ENCODE data around the gene LMF1.

LMF1 gene

DNA sequence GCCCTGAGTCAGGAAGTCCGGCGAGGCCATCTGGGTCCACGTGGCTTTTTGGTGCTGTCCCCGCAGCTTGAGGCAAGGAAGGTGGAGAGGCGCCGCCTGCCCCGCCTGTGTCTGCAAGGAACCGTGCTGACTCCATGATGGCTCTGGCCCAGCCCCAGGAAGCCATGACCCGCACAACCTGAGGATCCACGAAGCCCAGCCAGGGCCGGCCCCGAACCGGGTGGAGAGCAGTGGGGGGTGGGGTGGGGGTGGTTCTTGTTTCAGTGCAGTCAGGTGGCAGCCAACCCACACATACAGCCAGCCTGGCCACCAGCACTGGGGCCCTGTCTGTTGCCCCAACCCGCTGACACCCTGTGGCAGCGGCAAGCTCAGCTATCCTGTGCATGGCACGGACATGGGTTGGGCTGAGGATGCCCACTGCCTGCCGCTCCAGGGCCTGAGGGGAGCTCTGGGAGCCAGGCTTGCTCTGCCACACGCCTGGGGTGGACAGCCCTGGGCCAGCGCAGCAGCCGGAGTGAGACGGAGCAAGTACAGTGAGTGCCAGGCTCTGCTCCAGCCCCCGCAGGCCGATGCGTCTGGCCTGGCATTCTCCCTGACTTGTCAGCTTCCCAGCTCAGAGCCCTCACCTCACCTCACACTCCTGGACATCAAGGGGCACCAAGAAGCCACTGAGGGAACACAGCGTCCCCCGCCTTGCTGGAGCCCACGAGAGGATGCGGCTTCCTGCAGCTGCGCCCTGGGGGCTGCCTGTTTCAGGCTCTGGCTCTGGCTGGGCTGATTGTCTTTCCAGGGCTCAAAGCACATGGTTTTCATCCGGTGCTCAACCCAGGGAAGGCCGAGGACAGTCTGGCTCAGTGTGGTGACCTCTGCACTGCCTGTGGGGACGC is 68.8 kb downstream of the LMF1 start:
- Histone ChIP-seq H3K4me3 (ENCODE audit: insufficient read depth, low read length, poor library complexity, severe bottlenecking) (no peak overlapping the region), H3K4me2 (ENCODE audit: low read depth, low read length, poor library complexity, severe bottlenecking) (no peak overlapping the region), H3K9ac (ENCODE audit: low read length) (no peak overlapping the region), H3K36me3 (ENCODE audit: low read length) (no peaks in the 10 kb centered on the region), H3F3A (ENCODE audit: insufficient read depth) (no peaks in the 10 kb centered on the region), H3K9me3 (ENCODE audit: insufficient read depth, low read length) (no peaks in the 10 kb centered on the region), H3K9me2 (replicated peaks; ENCODE audit: insufficient read depth, low read length) (no peaks in the 10 kb centered on the region), H3K27me3 (ENCODE audit: low read length) (no peaks in the 10 kb centered on the region), H4K20me1 (ENCODE audit: low read depth, low read length) (no peaks in the 10 kb centered on the region), H2AFZ (ENCODE audit: low read depth, low read length, severe bottlenecking) (no peak overlapping the region), H3K27ac (ENCODE audit: low read depth, low read length) (no peak overlapping the region), H3K79me2 (ENCODE audit: insufficient read depth, low read length) (no peaks in the 10 kb centered on the region)
- TF ChIP-seq EZH2phosphoT487 (conservative IDR thresholded peaks at IDR 0.05; ENCODE audit: low read length) = no peak
- TF ChIP-seq, protein P1, sequence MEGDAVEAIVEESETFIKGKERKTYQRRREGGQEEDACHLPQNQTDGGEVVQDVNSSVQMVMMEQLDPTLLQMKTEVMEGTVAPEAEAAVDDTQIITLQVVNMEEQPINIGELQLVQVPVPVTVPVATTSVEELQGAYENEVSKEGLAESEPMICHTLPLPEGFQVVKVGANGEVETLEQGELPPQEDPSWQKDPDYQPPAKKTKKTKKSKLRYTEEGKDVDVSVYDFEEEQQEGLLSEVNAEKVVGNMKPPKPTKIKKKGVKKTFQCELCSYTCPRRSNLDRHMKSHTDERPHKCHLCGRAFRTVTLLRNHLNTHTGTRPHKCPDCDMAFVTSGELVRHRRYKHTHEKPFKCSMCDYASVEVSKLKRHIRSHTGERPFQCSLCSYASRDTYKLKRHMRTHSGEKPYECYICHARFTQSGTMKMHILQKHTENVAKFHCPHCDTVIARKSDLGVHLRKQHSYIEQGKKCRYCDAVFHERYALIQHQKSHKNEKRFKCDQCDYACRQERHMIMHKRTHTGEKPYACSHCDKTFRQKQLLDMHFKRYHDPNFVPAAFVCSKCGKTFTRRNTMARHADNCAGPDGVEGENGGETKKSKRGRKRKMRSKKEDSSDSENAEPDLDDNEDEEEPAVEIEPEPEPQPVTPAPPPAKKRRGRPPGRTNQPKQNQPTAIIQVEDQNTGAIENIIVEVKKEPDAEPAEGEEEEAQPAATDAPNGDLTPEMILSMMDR (IDR thresholded peaks at IDR 0.05; ENCODE audit: insufficient read depth, low read length, poor library complexity, severe bottlenecking) = no peak

DNA sequence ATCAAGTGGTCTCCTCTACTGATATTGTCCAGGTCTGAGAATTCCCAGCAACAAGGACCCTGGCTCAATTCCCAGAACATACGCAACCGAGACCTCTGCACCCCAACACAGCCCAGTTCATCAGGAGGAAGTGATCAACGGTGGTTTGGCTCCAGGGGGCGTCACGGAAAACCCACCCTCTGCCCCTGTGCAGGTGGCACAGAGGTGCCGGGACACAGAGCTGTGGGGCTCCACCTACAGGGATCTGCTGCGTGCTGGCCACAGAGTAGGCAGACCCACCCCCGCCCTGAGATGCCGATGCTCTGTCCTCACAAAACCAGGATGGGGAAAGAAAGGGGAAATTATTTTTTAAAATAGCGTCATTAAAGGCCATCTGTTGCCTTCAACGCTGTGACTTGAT is 69.6 kb downstream of the LMF1 start:
- TF ChIP-seq EZH2phosphoT487 (conservative IDR thresholded peaks at IDR 0.05; ENCODE audit: low read length) = no peak
- TF ChIP-seq, protein P1 (IDR thresholded peaks at IDR 0.05; ENCODE audit: insufficient read depth, low read length, poor library complexity, severe bottlenecking) = no peak
- Histone ChIP-seq H3K27me3 (ENCODE audit: low read length) (no peaks in the 10 kb centered on the region), H3K79me2 (ENCODE audit: insufficient read depth, low read length) (no peaks in the 10 kb centered on the region), H3K27ac (ENCODE audit: low read depth, low read length) (no peak overlapping the region), H4K20me1 (ENCODE audit: low read depth, low read length) (no peaks in the 10 kb centered on the region), H2AFZ (ENCODE audit: low read depth, low read length, severe bottlenecking) (no peak overlapping the region), H3K9me2 (replicated peaks; ENCODE audit: insufficient read depth, low read length) (no peaks in the 10 kb centered on the region), H3K9ac (ENCODE audit: low read length) (no peak overlapping the region), H3K36me3 (ENCODE audit: low read length) (no peaks in the 10 kb centered on the region), H3K4me3 (ENCODE audit: insufficient read depth, low read length, poor library complexity, severe bottlenecking) (no peak overlapping the region), H3K4me2 (ENCODE audit: low read depth, low read length, poor library complexity, severe bottlenecking) (no peak overlapping the region), H3F3A (ENCODE audit: insufficient read depth) (no peaks in the 10 kb centered on the region), H3K9me3 (ENCODE audit: insufficient read depth, low read length) (no peaks in the 10 kb centered on the region)

DNA sequence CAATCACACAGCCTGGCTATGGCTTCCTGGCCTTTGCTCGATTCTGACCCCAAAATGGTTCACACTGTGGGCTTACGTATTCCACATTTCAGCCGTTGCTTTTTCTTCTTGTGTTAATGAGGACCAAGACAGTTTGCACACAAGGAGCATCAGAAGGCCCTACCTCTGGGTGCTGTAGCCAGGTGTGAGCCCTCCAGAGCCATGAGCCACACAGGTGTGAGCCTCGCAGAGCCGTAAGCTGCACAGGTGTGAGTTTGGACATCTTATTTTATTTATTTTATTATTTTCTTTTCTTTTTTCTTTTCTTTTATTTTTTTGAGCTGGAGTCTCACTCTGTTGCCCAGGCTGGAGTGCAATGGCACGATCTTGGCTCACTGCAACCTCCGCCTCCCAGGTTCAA is 70.6 kb downstream of the LMF1 start:
- Histone ChIP-seq H3F3A (ENCODE audit: insufficient read depth) (no peaks in the 10 kb centered on the region), H3K79me2 (ENCODE audit: insufficient read depth, low read length) (no peaks in the 10 kb centered on the region), H3K27ac (ENCODE audit: low read depth, low read length) (no peak overlapping the region), H3K27me3 (ENCODE audit: low read length) (no peaks in the 10 kb centered on the region), H3K9me3 (ENCODE audit: insufficient read depth, low read length) (no peaks in the 10 kb centered on the region), H3K9me2 (replicated peaks; ENCODE audit: insufficient read depth, low read length) (no peaks in the 10 kb centered on the region), H3K4me2 (ENCODE audit: low read depth, low read length, poor library complexity, severe bottlenecking) (no peak overlapping the region), H4K20me1 (ENCODE audit: low read depth, low read length) (no peaks in the 10 kb centered on the region), H3K36me3 (ENCODE audit: low read length) (no peaks in the 10 kb centered on the region), H3K9ac (ENCODE audit: low read length) (no peak overlapping the region), H3K4me3 (ENCODE audit: insufficient read depth, low read length, poor library complexity, severe bottlenecking) (no peak overlapping the region), H2AFZ (ENCODE audit: low read depth, low read length, severe bottlenecking) (no peak overlapping the region)
- TF ChIP-seq, protein P1 (IDR thresholded peaks at IDR 0.05; ENCODE audit: insufficient read depth, low read length, poor library complexity, severe bottlenecking) = no peak
- no peak for TF ChIP-seq EZH2phosphoT487 (conservative IDR thresholded peaks at IDR 0.05; ENCODE audit: low read length)

Measured in SU-DHL-6 (cell line).